Gastroesophageal sphincter (tissue), 4 donors: ENCODE results near the gene DNAL1. TPM values are rescaled to one million over a fixed set of nuclear protein-coding genes. Genes with fewer than 3 reads are reported as not detected.

Source experiments
- ATAC-seq: fragments of 150-250 bp; one replicate; pipeline ENCODE4 v1.9.1; 2016; ENCODE audit warnings: mild to moderate bottlenecking, moderate library complexity
- H3K27ac ChIP-seq, 4 donors: fragments of 200-600 bp; sonication (generic) in 3 of 4; 1 replicate in 3 of 4; 2 replicates in 1 of 4; pipeline ENCODE4 v1.5.1; 2016 to 2019
- H3K27me3 ChIP-seq: fragments of 200-600 bp; sonication (generic); one replicate; pipeline ENCODE4 v1.5.1; 2019
- H3K36me3 ChIP-seq, 2 donors: fragments of 200-600 bp; sonication (generic); one replicate each; pipeline ENCODE4 v1.5.1; 2019; ENCODE audit warnings: control low read depth in 1 of 2
- H3K4me1 ChIP-seq, 3 donors: fragments of 200-600 bp; sonication (generic); 1 replicate in 2 of 3; 2 replicates in 1 of 3; pipeline ENCODE4 v1.5.1; 2016 to 2019; ENCODE audit warnings: control low read depth in 2 of 3
- H3K4me3 ChIP-seq, 2 donors: fragments of 200-600 bp; sonication (generic); one replicate each; pipeline ENCODE4 v1.5.1; 2019; ENCODE audit warnings: mild to moderate bottlenecking in 1 of 2, moderate library complexity in 1 of 2
- H3K9me3 ChIP-seq, 3 donors: fragments of 200-600 bp; sonication (generic); one replicate each; pipeline ENCODE4 v1.5.1; 2017 to 2019; ENCODE audit warnings: control low read depth in 2 of 3
- CTCF ChIP-seq, 4 experiments: fragments of 200-600 bp in 2 of 4; fragments of 450-650 bp in 2 of 4; sonication (generic) in 1 of 4; IDR thresholded peaks; one replicate each; pipeline ENCODE4 v1.5.1; 2017 to 2019; ENCODE audit warnings: antibody characterized with exemption in 4 of 4, mild to moderate bottlenecking in 2 of 4, moderate library complexity in 2 of 4
- EP300 ChIP-seq: sonication (generic); formaldehyde crosslinking; IDR thresholded peaks from one replicate; pipeline ENCODE4 v1.6.1; 2017; ENCODE audit warnings: antibody characterized with exemption, mild to moderate bottlenecking
- POLR2A ChIP-seq, 2 donors: fragments of 450-650 bp; IDR thresholded peaks; one replicate each; pipeline ENCODE4 v1.6.1; 2017; ENCODE audit warnings: antibody characterized with exemption in 2 of 2, mild to moderate bottlenecking in 2 of 2, moderate library complexity in 1 of 2
- POLR2AphosphoS5 ChIP-seq: sonication (generic); formaldehyde crosslinking; IDR thresholded peaks from one replicate; pipeline ENCODE4 v1.6.1; 2017; ENCODE audit warnings: antibody characterized with exemption
- WGBS, 2 donors: methylation state at CpG; one replicate each; pipeline ENCODE4 v1.1.5; 2018; ENCODE audit warnings: low coverage in 1 of 2; 5-methylcytosine and 5-hydroxymethylcytosine counted together
- total RNA-seq, 4 donors: library from RNA; depleted of rRNA; stranded (reverse); fragments of >200 nt; gene quantifications; one replicate each; pipeline ENCODE4 v1.1.0, GENCODE V29; 2016

Gene DNAL1
- total RNA-seq, 4 donors from 2014 or later: 8.9 to 18.2 (median 10.4) TPM

GRCh38 chr14:73674986-73675385, 30.2 kb downstream of the DNAL1 start:
- H3K27ac ChIP-seq: no peak overlapping the region

GRCh38 chr14:73678698-73679097, 33.9 kb downstream of the DNAL1 start:
- Histone ChIP-seq H3K27ac (no peak overlapping the region), H3K4me1 (no peaks in the 10 kb centered on the region), H3K27me3 (no peaks in the 10 kb centered on the region), H3K9me3 (no peaks in the 10 kb centered on the region), H3K4me3 (no peak overlapping the region), H3K36me3 (peaks cover 0 to 45% of the 10 kb centered on the region in 2 donors)
- no peak for ATAC-seq
- TF ChIP-seq CTCF (IDR thresholded peaks at IDR 0.05) (no peak), POLR2AphosphoS5 (no peak)
- 95% methylated on average over 3 to 4 of the region's 4 CpGs for WGBS, 2 donors

More at GRCh38 chr14:73674986-73675385, 30.2 kb downstream of the DNAL1 start:
- no peak for ATAC-seq
- Histone ChIP-seq H3K4me3 (no peak overlapping the region), H3K36me3 (peaks cover 0 to 58% of the 10 kb centered on the region in 2 donors), H3K9me3 (no peaks in the 10 kb centered on the region), H3K4me1 (no peaks in the 10 kb centered on the region), H3K27me3 (no peaks in the 10 kb centered on the region)
- WGBS, 2 donors: 85 to 92% methylated on average over 3 of the region's 3 CpGs
- TF ChIP-seq POLR2A (IDR thresholded peaks at IDR 0.05) (no peak), EP300 (no peak), CTCF (IDR thresholded peaks at IDR 0.05) (no peak), POLR2AphosphoS5 (no peak)

- Histone ChIP-seq H3K27me3 (no peaks in the 10 kb centered on the region), H3K9me3 (no peaks in the 10 kb centered on the region), H3K27ac (no peak overlapping the region), H3K4me1 (no peaks in the 10 kb centered on the region), H3K4me3 (no peak overlapping the region), H3K36me3 (peaks cover 0 to 27% of the 10 kb centered on the region in 2 donors)
- 84 to 89% methylated on average over 4 of the region's 5 CpGs for WGBS, 2 donors
- ATAC-seq: no peak
- TF ChIP-seq POLR2A (IDR thresholded peaks at IDR 0.05) (no peak), POLR2AphosphoS5 (no peak), EP300 (no peak), CTCF (IDR thresholded peaks at IDR 0.05) (no peak)
Measured at GRCh38 chr14:73680821-73681220, 36.0 kb downstream of the DNAL1 start.

GRCh38 chr14:73684627-73685026, 39.8 kb downstream of the DNAL1 start:
- ATAC-seq: no peak
- H3K27me3 ChIP-seq: no peaks in the 10 kb centered on the region
- 89 to 100% methylated on average over 1 to 5 of the region's 5 CpGs for WGBS, 2 donors
- H3K9me3 ChIP-seq: no peaks in the 10 kb centered on the region
- H3K27ac ChIP-seq: no peak overlapping the region
- no peak overlapping the region for H3K4me3 ChIP-seq
- peaks cover 0 to 38% of the 10 kb centered on the region in 2 donors for H3K36me3 ChIP-seq
- no peak for TF ChIP-seq EP300
- no peak for TF ChIP-seq POLR2AphosphoS5
- H3K4me1 ChIP-seq: no peaks in the 10 kb centered on the region

GRCh38 chr14:73685328-73685727, 40.5 kb downstream of the DNAL1 start:
- peaks cover 0 to 45% of the 10 kb centered on the region in 2 donors for H3K36me3 ChIP-seq
- no peak overlapping the region for H3K27ac ChIP-seq
- 86% methylated on average over 7 of the region's 9 CpGs; no CpG with 5 or more reads in 1 of the 2 donors for WGBS, 2 donors
- H3K9me3 ChIP-seq: no peaks in the 10 kb centered on the region
- no peak overlapping the region for H3K4me3 ChIP-seq
- TF ChIP-seq POLR2A (IDR thresholded peaks at IDR 0.05) (no peak), EP300 (no peak), POLR2AphosphoS5 (no peak), CTCF (IDR thresholded peaks at IDR 0.05) (no peak)
- H3K4me1 ChIP-seq: no peaks in the 10 kb centered on the region
- no peaks in the 10 kb centered on the region for H3K27me3 ChIP-seq
- no peak for ATAC-seq
